ENCODE data around the gene ZNHIT2. TPM values are rescaled to one million over a fixed set of nuclear protein-coding genes. Genes with fewer than 3 reads are reported as not detected.

ZNHIT2 gene
- total and polyA plus RNA-seq, 8 donors = 2.4 to 130 (median 18.9) TPM; not detected in 1

- H3K27me3 ChIP-seq = no peaks in the 10 kb centered on the region
- H3K4me1 ChIP-seq = peaks cover 14 to 32% (median 23%) of the 10 kb centered on the region in 4 donors
- 90 to 97% (median 93%) methylated on average over 7 to 9 of the region's 9 CpGs for WGBS, 5 donors
- H3K9me3 ChIP-seq = no peaks in the 10 kb centered on the region
- peaks cover 22 to 54% (median 48%) of the 10 kb centered on the region in 4 donors for H3K36me3 ChIP-seq
- DNase-seq = no peak
- H3K27ac ChIP-seq = no peak overlapping the region
- TF ChIP-seq EP300 (IDR thresholded peaks at IDR 0.05) (no peak), CTCF (IDR thresholded peaks at IDR 0.05) (no peak), POLR2AphosphoS5 (IDR thresholded peaks at IDR 0.05) (no peak), POLR2A (IDR thresholded peaks at IDR 0.05) (no peak)
- no peak overlapping the region for H3K4me3 ChIP-seq
- intact Hi-C loops (cut with DNase I; ENCODE audit: low total_unique reads) = no loop called here
Observed at GRCh38 chr11:65086809-65087208, 30.7 kb downstream of the ZNHIT2 start.

- intact Hi-C loops (cut with DNase I; ENCODE audit: low total_unique reads) = no loop called here
- no peaks in the 10 kb centered on the region for H3K9me3 ChIP-seq
- H3K36me3 ChIP-seq = peaks cover 22 to 54% (median 48%) of the 10 kb centered on the region in 4 donors
- peak overlapping the region in 1 of 5 donors; percentile 95 for H3K27ac ChIP-seq
- H3K4me3 ChIP-seq = peak overlapping the region in 1 of 4 donors; percentile 60
- TF ChIP-seq POLR2A (IDR thresholded peaks at IDR 0.05) (no peak), EP300 (IDR thresholded peaks at IDR 0.05) (no peak), POLR2AphosphoS5 (IDR thresholded peaks at IDR 0.05) (no peak), CTCF (IDR thresholded peaks at IDR 0.05) (no peak)
- no peaks in the 10 kb centered on the region for H3K27me3 ChIP-seq
- 78 to 98% (median 91%) methylated on average over 4 of the region's 4 CpGs for WGBS, 5 donors
- peaks cover 14 to 32% (median 23%) of the 10 kb centered on the region in 4 donors for H3K4me1 ChIP-seq
- no peak for DNase-seq
Observed at GRCh38 chr11:65085446-65085845, 32.1 kb downstream of the ZNHIT2 start.

GRCh38 chr11:65084598-65085375 lies 32.7 kb downstream of the ZNHIT2 start:
- peaks cover 14 to 32% (median 23%) of the 10 kb centered on the region in 4 donors for H3K4me1 ChIP-seq
- peak overlapping the region; percentile 60 to 81 (median 70) for H3K4me3 ChIP-seq
- peak overlapping the region; percentile 91 to 95 (median 93) for H3K27ac ChIP-seq
- H3K27me3 ChIP-seq = no peaks in the 10 kb centered on the region
- WGBS, 5 donors = 38 to 46% (median 39%) methylated on average over 21 to 23 of the region's 23 CpGs
- intact Hi-C loops (cut with DNase I; ENCODE audit: low total_unique reads) = no loop called here
- DNase-seq = no peak
- no peaks in the 10 kb centered on the region for H3K9me3 ChIP-seq
- TF ChIP-seq POLR2AphosphoS5 (IDR thresholded peaks at IDR 0.05) (no peak), POLR2A (IDR thresholded peaks at IDR 0.05) (no peak), CTCF (IDR thresholded peaks at IDR 0.05) (no peak), EP300 (IDR thresholded peaks at IDR 0.05) (no peak)
- H3K36me3 ChIP-seq = peaks cover 22 to 49% (median 46%) of the 10 kb centered on the region in 4 donors

- no peaks in the 10 kb centered on the region for H3K9me3 ChIP-seq
- DNase-seq = peak; percentile 97 to 99
- H3K36me3 ChIP-seq = peaks cover 21 to 43% (median 38%) of the 10 kb centered on the region in 4 donors
- intact Hi-C loops (cut with DNase I; ENCODE audit: low total_unique reads) = no loop called here
- 0 to 1% (median 1%) methylated on average over 37 to 79 of the region's 79 CpGs for whole genome bisulfite sequencing, 5 donors
- peaks cover 14 to 32% (median 23%) of the 10 kb centered on the region in 4 donors for H3K4me1 ChIP-seq
- TF ChIP-seq EP300 (IDR thresholded peaks at IDR 0.05) (no peak), POLR2A (IDR thresholded peaks at IDR 0.05) (no peak), CTCF (IDR thresholded peaks at IDR 0.05) (peak in 1 of 7 experiments; percentile 9), POLR2AphosphoS5 (IDR thresholded peaks at IDR 0.05) (peak; percentile 95 to 99 (median 95))
- peak within 1 kb of the TSS; percentile 60 to 81 (median 70) for H3K4me3 ChIP-seq
- peak within 1 kb of the TSS; percentile 91 to 95 (median 93) for H3K27ac ChIP-seq
- no peaks in the 10 kb centered on the region for H3K27me3 ChIP-seq
Observed at GRCh38 chr11:65083834-65084597, 33.5 kb downstream of the ZNHIT2 start, which contains the start of the genes CDCA5 and ZFPL1. CDCA5 (minus strand) TSS chr11:65084040; CDS start chr11:65083978, 62 bp downstream. ZFPL1 (plus strand) TSS chr11:65084222; CDS start chr11:65084699, 477 bp downstream.
